B cell (primary cell): ENCODE results near the gene LRRC25. TPM values are rescaled to one million over a fixed set of nuclear protein-coding genes. Genes with fewer than 3 reads are reported as not detected.
"Not testable (repeated sequence)": the region's sequence is repeated elsewhere in the genome, so short reads cannot be mapped to it uniquely, and the experiment has no call there.

Experiments used
- ATAC-seq: fragments of 200-7000 bp; cut with Tn5 transposase; one replicate; pipeline ENCODE4 v1.10.0; 2021; ENCODE audit warnings: low read depth, mild to moderate bottlenecking, moderate number of reproducible peaks, moderate library complexity
- CTCF ChIA-PET: fragments of 350-600 bp; sonication (Branson Sonifier 250); formaldehyde crosslinking; loops from one replicate; lab custom pipeline; 2021; ENCODE audit warnings: antibody characterized with exemption, inconsistent platforms; lab: Charles Lee
- POLR2A ChIA-PET: fragments of 350-600 bp; sonication (Branson Sonifier 250); formaldehyde crosslinking; loops from one replicate; lab custom pipeline; 2021; ENCODE audit warnings: antibody characterized with exemption; lab: Charles Lee
- DNase-seq: peaks from one replicate; pipeline ENCODE4 v3.0.0; 2013
- H2AFZ ChIP-seq: 2 replicates; pipeline ENCODE4 v1.6.1; 2012; ENCODE audit warnings: mild to moderate bottlenecking, low read depth, low read length; ENCODE audit not compliant: insufficient read depth, poor library complexity, severe bottlenecking
- H3K27ac ChIP-seq, 2 donors: 1 replicate in 1 of 2; 2 replicates in 1 of 2; pipeline ENCODE4 v1.5.1; 2012 to 2013; ENCODE audit warnings: low read length in 2 of 2, mild to moderate bottlenecking in 2 of 2, moderate library complexity in 1 of 2
- H3K27me3 ChIP-seq, 4 experiments: fragments of 200-600 bp in 1 of 4; sonication (generic) in 1 of 4; replicated peaks in 1 of 4; 1 replicate in 2 of 4; 2 replicates in 2 of 4; pipeline versions ENCODE4 v1.6.1 to v1.7.0; 2013 to 2016; ENCODE audit warnings: low read length in 3 of 4, mild to moderate bottlenecking in 2 of 4, mixed read lengths in 1 of 4, moderate library complexity in 1 of 4; ENCODE audit not compliant: insufficient read depth in 4 of 4, control insufficient read depth in 3 of 4; ENCODE audit errors: control extremely low read depth in 1 of 4
- H3K36me3 ChIP-seq, 2 experiments: replicated peaks in 1 of 2; 1 replicate in 1 of 2; 2 replicates in 1 of 2; pipeline versions ENCODE4 v1.6.1 to v1.7.1; 2013; ENCODE audit warnings: low read length in 1 of 2; ENCODE audit not compliant: insufficient read depth in 2 of 2, control insufficient read depth in 1 of 2; ENCODE audit errors: control extremely low read depth in 1 of 2, extremely low read depth in 1 of 2
- H3K4me1 ChIP-seq, 2 donors: fragments of 200-600 bp in 1 of 2; sonication (generic) in 1 of 2; 1 replicate in 1 of 2; 2 replicates in 1 of 2; pipeline versions ENCODE4 v1.5.1 to v1.6.1; 2013 to 2017; ENCODE audit warnings: low read length in 2 of 2; ENCODE audit not compliant: control insufficient read depth in 2 of 2, insufficient read depth in 2 of 2
- H3K4me2 ChIP-seq: replicated peaks from 2 replicates; pipeline ENCODE3; 2012; ENCODE audit warnings: mild to moderate bottlenecking, low read depth, low read length; ENCODE audit not compliant: poor library complexity, severe bottlenecking
- H3K4me3 ChIP-seq, 5 experiments: fragments of 200-600 bp in 1 of 5; sonication (generic) in 1 of 5; 1 replicate in 3 of 5; 2 replicates in 2 of 5; pipeline versions ENCODE4 v1.5.1 to v1.7.0; 2011 to 2016; ENCODE audit warnings: low read length in 4 of 5, mild to moderate bottlenecking in 4 of 5, low read depth in 2 of 5, control low read depth in 1 of 5, moderate library complexity in 1 of 5; ENCODE audit not compliant: insufficient read depth in 1 of 5; ENCODE audit errors: control extremely low read depth in 1 of 5, extremely low read depth in 1 of 5
- H3K79me2 ChIP-seq: fragments of 200-600 bp; sonication (generic); one replicate; pipeline ENCODE4 v1.6.0; 2016; ENCODE audit warnings: low read length; ENCODE audit not compliant: control insufficient read depth, insufficient read depth
- H3K9ac ChIP-seq: fragments of 200-600 bp; sonication (generic); 2 replicates; pipeline ENCODE4 v1.6.1; 2017; ENCODE audit warnings: mild to moderate bottlenecking, low read length, moderate library complexity
- H3K9me3 ChIP-seq, 3 donors: one replicate each; pipeline versions ENCODE4 v1.6.1 to v1.7.1; 2013; ENCODE audit warnings: low read length in 2 of 3; ENCODE audit not compliant: control insufficient read depth in 2 of 3, insufficient read depth in 1 of 3; ENCODE audit errors: control extremely low read depth in 1 of 3
- H4K20me1 ChIP-seq: 2 replicates; pipeline ENCODE4 v1.6.0; 2012; ENCODE audit warnings: mild to moderate bottlenecking, low read length; ENCODE audit not compliant: insufficient read depth, control insufficient read depth, poor library complexity, severe bottlenecking
- H3K27ac Mint-ChIP-seq: one replicate; pipeline ENCODE4 v1.8.0; 2021; ENCODE audit warnings: mixed read lengths
- H3K27me3 Mint-ChIP-seq: one replicate; pipeline ENCODE4 v1.8.0; 2021; ENCODE audit warnings: mixed read lengths
- H3K4me1 Mint-ChIP-seq: one replicate; pipeline ENCODE4 v1.8.0; 2021; ENCODE audit warnings: mixed read lengths
- H3K4me3 Mint-ChIP-seq: one replicate; pipeline ENCODE4 v1.8.0; 2021; ENCODE audit warnings: mixed read lengths
- H3K9me3 Mint-ChIP-seq: one replicate; pipeline ENCODE4 v1.8.0; 2022; ENCODE audit warnings: mixed read lengths; ENCODE audit not compliant: insufficient read depth
- CTCF ChIP-seq: fragments of 200-600 bp; IDR thresholded peaks from one replicate; pipeline ENCODE4 v1.8.0; 2022; ENCODE audit warnings: antibody characterized with exemption, mild to moderate bottlenecking
- EZH2 ChIP-seq: IDR thresholded peaks from 2 replicates; pipeline ENCODE4 v1.6.1; 2012; ENCODE audit warnings: borderline replicate concordance, low read depth, mild to moderate bottlenecking, moderate library complexity, low read length; ENCODE audit not compliant: insufficient read depth, poor library complexity, severe bottlenecking
- WGBS: methylation state at CpG from one replicate; pipeline ENCODE4 v1.1.5; 2013; ENCODE audit warnings: missing lambda C conversion rate; ENCODE audit not compliant: insufficient coverage; 5-methylcytosine and 5-hydroxymethylcytosine counted together
- intact Hi-C: fragments of 100-400 bp; cut with micrococcal nuclease; formaldehyde crosslinking; loops from one replicate; pipeline ENCODE4 v1.10.0; 2022
- polyA plus RNA-seq: library from polyadenylated mRNA; depleted of rRNA; stranded (reverse); fragments of >200 nt; gene quantifications from 2 replicates; pipeline ENCODE4 v1.2.3, GENCODE V29; 2012
- total RNA-seq, 2 donors: library from RNA; stranded (reverse); fragments of 120-200 nt in 1 of 2; gene quantifications; 1 replicate in 1 of 2; 2 replicates in 1 of 2; pipeline versions ENCODE4 v1.2.3 to v1.2.4, GENCODE V29; 2013 to 2022

LRRC25 gene
- total and polyA plus RNA-seq, 2 donors (not counting 1 experiment from before 2014, with no cell fraction given) = 2.4 to 5.7 TPM

GRCh38 chr19:18406749-18407148, 9.3 kb upstream of the LRRC25 start:
- Histone ChIP-seq H3K9me3 (peaks cover 0 to 6% (median 0%) of the 10 kb centered on the region in 3 donors), H3K4me1 (peaks cover 25 to 31% of the 10 kb centered on the region in 2 donors), H2AFZ (no peak overlapping the region), H3K4me3 (no peak overlapping the region), H4K20me1 (no peaks in the 10 kb centered on the region), H3K4me2 (no peak overlapping the region), H3K27me3 (peaks cover 0 to 12% (median 3%) of the 10 kb centered on the region in 4 experiments), H3K79me2 (no peaks in the 10 kb centered on the region), H3K27ac (no peak overlapping the region), H3K36me3 (no peaks in the 10 kb centered on the region), H3K9ac (no peak overlapping the region)
- intact Hi-C loops = no loop called here
- H3K27me3 Mint-ChIP-seq = peaks cover 10% of the 10 kb centered on the region
- DNase-seq = no peak
- H3K27ac Mint-ChIP-seq = no peak overlapping the region
- H3K9me3 Mint-ChIP-seq = no peaks in the 10 kb centered on the region
- no peak overlapping the region for H3K4me3 Mint-ChIP-seq
- CTCF ChIA-PET = interaction anchor here (0.9 to 12.4 kb wide), 2 partner anchors 17 to 155 kb away, joined by 3 to 112 read pairs; no protein-coding TSS in a partner anchor
- POLR2A ChIA-PET = no interaction called here
- peaks cover 35% of the 10 kb centered on the region for H3K4me1 Mint-ChIP-seq
- ATAC-seq = no peak
- TF ChIP-seq EZH2 = no peak
- no peak for TF ChIP-seq CTCF
- 91% methylated on average over 5 of the region's 9 CpGs for WGBS

- H3K9ac ChIP-seq, H3K27ac Mint-ChIP-seq, H3K27me3 ChIP-seq, H3K4me3 ChIP-seq, H3K27ac ChIP-seq, intact Hi-C loops, H3K4me2 ChIP-seq, H3K9me3 Mint-ChIP-seq, H3K79me2 ChIP-seq, DNase-seq, H3K9me3 ChIP-seq, H3K36me3 ChIP-seq, ATAC-seq, H3K4me3 Mint-ChIP-seq, H4K20me1 ChIP-seq, H2AFZ ChIP-seq, H3K27me3 Mint-ChIP-seq: not testable (repeated sequence)
- ChIA-PET CTCF (interaction anchor here (0.7 to 12.4 kb wide), 2 partner anchors 16 to 382 kb away, joined by 3 to 112 read pairs; no protein-coding TSS in a partner anchor), POLR2A (interaction anchor here (0.7 kb wide), 1 partner anchor 213 kb away, joined by 7 read pairs; no protein-coding TSS in a partner anchor)
- peaks cover 30 to 37% of the 10 kb centered on the region in 2 donors for H3K4me1 ChIP-seq
- H3K4me1 Mint-ChIP-seq = peaks cover 43% of the 10 kb centered on the region
- WGBS = 98% methylated on average over 7 of the region's 11 CpGs
Measured at GRCh38 chr19:18405754-18406153, 8.3 kb upstream of the LRRC25 start.

- H2AFZ ChIP-seq, ATAC-seq, H3K9me3 ChIP-seq, intact Hi-C loops, H4K20me1 ChIP-seq, H3K27me3 Mint-ChIP-seq, DNase-seq, H3K79me2 ChIP-seq, H3K9ac ChIP-seq, H3K9me3 Mint-ChIP-seq, H3K4me3 ChIP-seq, H3K27me3 ChIP-seq, H3K36me3 ChIP-seq: not testable (repeated sequence)
- 38% methylated on average over 15 of the region's 18 CpGs for WGBS
- ChIA-PET CTCF (interaction anchor here (1.2 to 12.4 kb wide), 7 partner anchors 8 to 195 kb away, joined by 3 to 112 read pairs (median 6); partner anchors contain the start of gene SSBP4), POLR2A (interaction anchor here (0.9 to 2.0 kb wide), 4 partner anchors 12 to 121 kb away, joined by 3 to 9 read pairs (median 5); partner anchors contain the start of genes JUND and SSBP4)
- H3K27ac Mint-ChIP-seq = peak overlapping the region; percentile 89
- peak overlapping the region; percentile 60 for H3K4me3 Mint-ChIP-seq
- Histone ChIP-seq H3K27ac (peak overlapping the region; percentile 60 to 65), H3K4me1 (peaks cover 20 to 32% of the 10 kb centered on the region in 2 donors), H3K4me2 (peak overlapping the region; percentile 61)
- H3K4me1 Mint-ChIP-seq = peaks cover 34% of the 10 kb centered on the region
Measured at GRCh38 chr19:18402455-18403248, 5.2 kb upstream of the LRRC25 start.
